Measurements from ENCODE around the gene WBP4.

GRCh38 chr13:41019011-41019487 is 42.3 kb upstream of the WBP4 start, which contains the start of gene ELF1:
- TF ChIP-seq ELF4 (IDR thresholded peaks at IDR 0.05) (no peak), SP1 (IDR thresholded peaks at IDR 0.05) (no peak), SUZ12 (IDR thresholded peaks at IDR 0.05) (no peak), ZNF384 (IDR thresholded peaks at IDR 0.05) (no peak), BHLHE40 (IDR thresholded peaks at IDR 0.05; ENCODE audit: borderline replicate concordance) (no peak), FOXM1 (IDR thresholded peaks at IDR 0.05; ENCODE audit: borderline replicate concordance) (no peak), TARDBP (IDR thresholded peaks at IDR 0.05) (no peak), NFRKB (IDR thresholded peaks at IDR 0.05) (no peak), CTBP1 (IDR thresholded peaks at IDR 0.05; ENCODE audit: borderline replicate concordance) (no peak), L3MBTL2 (conservative IDR thresholded peaks at IDR 0.05) (no peak), LEF1 (IDR thresholded peaks at IDR 0.05; ENCODE audit: borderline replicate concordance) (no peak), FOXK2 (IDR thresholded peaks at IDR 0.05) (no peak)

Data from HEK293T (cell line).